Suprapubic skin (tissue), 4 donors: ENCODE results near the gene CABLES2.

ENCODE experiments used
- CTCF ChIP-seq, 2 donors: fragments of 200-600 bp in 1 of 2; fragments of 450-650 bp in 1 of 2; sonication (generic) in 1 of 2; IDR thresholded peaks; one replicate each; pipeline ENCODE4 v1.5.1; 2016 to 2019; ENCODE audit warnings: antibody characterized with exemption in 2 of 2, mild to moderate bottlenecking in 1 of 2, moderate library complexity in 1 of 2
- EP300 ChIP-seq: sonication (generic); formaldehyde crosslinking; IDR thresholded peaks from one replicate; pipeline ENCODE4 v1.6.1; 2017; ENCODE audit warnings: antibody characterized with exemption
- POLR2A ChIP-seq, 2 donors: fragments of 450-650 bp; IDR thresholded peaks; one replicate each; pipeline ENCODE4 v1.6.1; 2017; ENCODE audit warnings: antibody characterized with exemption in 2 of 2, mild to moderate bottlenecking in 2 of 2, moderate library complexity in 2 of 2
- POLR2AphosphoS5 ChIP-seq, 3 donors: sonication (generic); formaldehyde crosslinking; IDR thresholded peaks; one replicate each; pipeline ENCODE4 v1.6.1; 2017; ENCODE audit warnings: antibody characterized with exemption in 3 of 3

GRCh38 chr20:62401331-62401779 is 5.7 kb downstream of the CABLES2 start:
- TF ChIP-seq POLR2A (IDR thresholded peaks at IDR 0.05) (no peak), CTCF (IDR thresholded peaks at IDR 0.05) (peak in 1 of 2 donors; percentile 30), POLR2AphosphoS5 (IDR thresholded peaks at IDR 0.05) (no peak), EP300 (no peak)
